Heart right ventricle (tissue), 16 donors: ENCODE data around the gene DIP2C. TPM values are rescaled to one million over a fixed set of nuclear protein-coding genes. Genes with fewer than 3 reads are reported as not detected.

Source experiments
- ATAC-seq, 8 donors: fragments of 200-7000 bp; cut with Tn5 transposase; one replicate each; pipeline ENCODE4 v1.9.1; 2020; ENCODE audit warnings: mild to moderate bottlenecking in 8 of 8, moderate library complexity in 8 of 8, moderate number of reproducible peaks in 1 of 8
- DNase-seq, 2 donors: peaks; one replicate each; pipeline ENCODE4 v3.0.0-alpha.2; 2020
- H3K27ac ChIP-seq, 10 donors: fragments of 200-600 bp; sonication (generic) in 2 of 10; one replicate each; pipeline versions ENCODE4 v1.5.0 to v1.8.0; 2020 to 2022; ENCODE audit warnings: mild to moderate bottlenecking in 3 of 10
- H3K27me3 ChIP-seq, 7 donors: fragments of 200-600 bp; one replicate each; pipeline ENCODE4 v1.8.0; 2021 to 2022; ENCODE audit warnings: mild to moderate bottlenecking in 2 of 7
- H3K36me3 ChIP-seq, 9 donors: fragments of 200-600 bp; sonication (generic) in 1 of 9; one replicate each; pipeline versions ENCODE4 v1.5.0 to v1.8.0; 2020 to 2022; ENCODE audit warnings: mild to moderate bottlenecking in 2 of 9
- H3K4me1 ChIP-seq, 9 donors: fragments of 200-600 bp; sonication (generic) in 1 of 9; one replicate each; pipeline versions ENCODE4 v1.5.0 to v1.8.0; 2020 to 2022; ENCODE audit warnings: mild to moderate bottlenecking in 4 of 9
- H3K4me3 ChIP-seq, 10 donors: fragments of 200-600 bp; sonication (generic) in 2 of 10; one replicate each; pipeline versions ENCODE4 v1.5.0 to v1.8.0; 2020 to 2022; ENCODE audit warnings: mild to moderate bottlenecking in 7 of 10, moderate library complexity in 2 of 10
- H3K9me3 ChIP-seq, 11 donors: fragments of 200-600 bp in 10 of 11; sonication (generic) in 2 of 11; one replicate each; pipeline versions ENCODE4 v1.5.0 to v1.8.0; 2013 to 2022; ENCODE audit warnings: mild to moderate bottlenecking in 2 of 11, control low read depth in 1 of 11, moderate library complexity in 1 of 11
- CTCF ChIP-seq, 9 donors: fragments of 200-600 bp; sonication (generic) in 2 of 9; IDR thresholded peaks; one replicate each; pipeline versions ENCODE4 v1.5.0 to v1.8.0; 2021 to 2022; ENCODE audit warnings: antibody characterized with exemption in 9 of 9, mild to moderate bottlenecking in 5 of 9, moderate library complexity in 1 of 9
- WGBS, 2 donors: extraction: QIAGEN DNeasy Blood & Tissue Kit; methylation state at CpG; one replicate each; pipeline ENCODE4 v1.1.7; 2013; ENCODE audit warnings: inconsistent platforms in 1 of 2; 5-methylcytosine and 5-hydroxymethylcytosine counted together
- intact Hi-C, 10 donors: fragments of 100-400 bp; cut with DNase I; formaldehyde crosslinking; loops; one replicate each; pipeline versions ENCODE4 v1.11.1 to v1.14.2; 2022
- polyA plus RNA-seq, 2 donors: library from polyadenylated mRNA; stranded (reverse); fragments of 200-250 nt; gene quantifications; one replicate each; pipeline ENCODE4 v1.2.3, GENCODE V29; 2013
- total RNA-seq, 10 donors: library from RNA; stranded (reverse); fragmentation: NEBNext Ultra II Directional in 3 of 10; extraction: Animal tissue kit (Norgen Biotek cat#: 25700) in 3 of 10; gene quantifications; one replicate each; pipeline versions ENCODE4 v1.2.1 to v1.2.4, GENCODE V29; 2021 to 2023
- donor health status: Arrhythmogenic right ventricular cardiomyopathy.
- donor health status: ischemic (EF 13 %, LVEDD 7.1; RV severe dilation, severe dysfunction).
- donor health status: healthy with polysubstance abuse.
- donor health status: DM: no; HTN: yes; CAD: no.
- donor health status: DM: no; HTN: no; CAD: no.
- donor health status: ischemic (EF 25% LVEDD 6.9; RV normal size, moderate dysfunction).
- donor health status: ischemic (EF 25% LVEDD 5.7; RV mildly dilated, moderate dysfunction).
- donor health status: healthy.
- donor health status: DM: yes; HTN: yes; CAD: no.
- donor health status: Ischemic cardiomyopathy.
- donor health status: ischemic (EF 35%, LVEDD 5.7; RV mildly dilated, moderate dysfunction).
- donor health status: nonischemic (EF 11% LVEDD 7.7; RV severe dilation, severe dysfunction).
- donor health status: DM: yes; HTN: yes; CAD: no.
- donor health status: PGD.
- donor health status: ischemic (EF 29% LVEDD 5.4; RV normal size, mild dysfunction).
- donor health status: nonischemic (EF 23%, LVEDD 6.1; RV moderate dilation, normal function).

DIP2C gene
- total and polyA plus RNA-seq, 12 donors, result 7.1 to 48.2 (median 33.7) TPM

- Histone ChIP-seq H3K4me3 (no peak overlapping the region), H3K27ac (no peak overlapping the region), H3K9me3 (no peaks in the 10 kb centered on the region), H3K36me3 (no peaks in the 10 kb centered on the region), H3K27me3 (peaks cover 0 to 30% (median 3%) of the 10 kb centered on the region in 7 donors), H3K4me1 (no peaks in the 10 kb centered on the region)
- intact Hi-C loops, result no loop called here
- DNase-seq, result no peak
- no peak for TF ChIP-seq CTCF (IDR thresholded peaks at IDR 0.05)
- ATAC-seq, result no peak
- WGBS, 2 donors, result 83 to 89% methylated on average over 8 of the region's 8 CpGs
Observed at GRCh38 chr10:729213-729612, 39.7 kb upstream of the DIP2C start.

GRCh38 chr10:728603-729002, 39.1 kb upstream of the DIP2C start:
- H3K27me3 ChIP-seq, result peaks cover 0 to 30% (median 3%) of the 10 kb centered on the region in 7 donors
- H3K4me3 ChIP-seq, result no peak overlapping the region
- ATAC-seq, result peak in 1 of 8 donors; percentile 30
- no peaks in the 10 kb centered on the region for H3K4me1 ChIP-seq
- DNase-seq, result no peak
- WGBS, 2 donors, result 81 to 94% methylated on average over 8 of the region's 8 CpGs
- H3K36me3 ChIP-seq, result no peaks in the 10 kb centered on the region
- intact Hi-C loops, result no loop called here
- no peaks in the 10 kb centered on the region for H3K9me3 ChIP-seq
- no peak overlapping the region for H3K27ac ChIP-seq
- TF ChIP-seq CTCF (IDR thresholded peaks at IDR 0.05), result no peak

- intact Hi-C loops, result no loop called here
- ATAC-seq, result no peak
- TF ChIP-seq CTCF (IDR thresholded peaks at IDR 0.05), result no peak
- DNase-seq, result no peak
- Histone ChIP-seq H3K9me3 (no peaks in the 10 kb centered on the region), H3K4me3 (no peak overlapping the region), H3K27me3 (peaks cover 0 to 22% (median 3%) of the 10 kb centered on the region in 7 donors), H3K27ac (no peak overlapping the region), H3K36me3 (no peaks in the 10 kb centered on the region), H3K4me1 (no peaks in the 10 kb centered on the region)
- 55 to 65% methylated on average over 15 of the region's 15 CpGs for WGBS, 2 donors
Observed at GRCh38 chr10:727162-727790, 37.8 kb upstream of the DIP2C start.

- intact Hi-C loops, result no loop called here
- Histone ChIP-seq H3K27ac (no peak overlapping the region), H3K36me3 (no peaks in the 10 kb centered on the region), H3K4me3 (no peak overlapping the region), H3K9me3 (no peaks in the 10 kb centered on the region), H3K4me1 (no peaks in the 10 kb centered on the region), H3K27me3 (peaks cover 0 to 9% (median 0%) of the 10 kb centered on the region in 7 donors)
- DNase-seq (no peak), ATAC-seq (peak in 3 of 8 donors; percentile 24 to 51 (median 33))
- no peak for TF ChIP-seq CTCF (IDR thresholded peaks at IDR 0.05)
- WGBS, 2 donors, result 58 to 65% methylated on average over 11 of the region's 11 CpGs
Observed at GRCh38 chr10:725786-726185, 36.3 kb upstream of the DIP2C start.
